Right renal cortex interstitium (tissue), 3 donors: Measurements from ENCODE around the gene BOD1L1. TPM values are rescaled to one million over a fixed set of nuclear protein-coding genes. Genes with fewer than 3 reads are reported as not detected.
A peak's percentile ranks its signal among the peaks of the same experiment; 100 is the strongest.

Experiments used
- DNase-seq, 3 donors: peaks; one replicate each; pipeline ENCODE4 v3.0.0-alpha.2; 2013; ENCODE audit warnings: low read depth in 3 of 3, low spot score in 2 of 3
- polyA plus RNA-seq, 3 donors: library from polyadenylated mRNA; unstranded; fragments of 120-200 nt; gene quantifications; one replicate each; pipeline ENCODE4 v1.2.1, GENCODE V29; 2013; ENCODE audit not compliant: insufficient read length in 3 of 3

Gene BOD1L1
- polyA plus RNA-seq, 3 donors, result 52.3 to 64.0 (median 56.1) TPM

- DNase-seq, result no peak
Measured at GRCh38 chr4:13626492-13627177, 890 bp downstream of the BOD1L1 start.

GRCh38 chr4:13618212-13618806 is 9.2 kb downstream of the BOD1L1 start:
- DNase-seq, result no peak

- DNase-seq, result no peak
Measured at GRCh38 chr4:13617801-13618200, 9.7 kb downstream of the BOD1L1 start.

GRCh38 chr4:13616597-13616996 is 10.9 kb downstream of the BOD1L1 start:
- no peak for DNase-seq

- no peak for DNase-seq
Measured at GRCh38 chr4:13615161-13615560, 12.4 kb downstream of the BOD1L1 start.

GRCh38 chr4:13612569-13612968 is 15.0 kb downstream of the BOD1L1 start:
- no peak for DNase-seq

- no peak for DNase-seq
Measured at GRCh38 chr4:13611283-13611842, 16.2 kb downstream of the BOD1L1 start.

- DNase-seq, result no peak
Measured at GRCh38 chr4:13605330-13605729, 22.2 kb downstream of the BOD1L1 start.

- DNase-seq, result no peak
Measured at GRCh38 chr4:13601848-13602247, 25.7 kb downstream of the BOD1L1 start.

- no peak for DNase-seq
Measured at GRCh38 chr4:13601048-13601447, 26.5 kb downstream of the BOD1L1 start.

- peak in 2 of 3 donors; percentile 8 to 12 for DNase-seq
Measured at GRCh38 chr4:13599159-13599558, 28.4 kb downstream of the BOD1L1 start.

GRCh38 chr4:13597604-13598003 is 29.9 kb downstream of the BOD1L1 start:
- no peak for DNase-seq

- no peak for DNase-seq
Measured at GRCh38 chr4:13597141-13597540, 30.4 kb downstream of the BOD1L1 start.

GRCh38 chr4:13592220-13592619 is 35.3 kb downstream of the BOD1L1 start:
- no peak for DNase-seq

GRCh38 chr4:13590766-13591165 is 36.8 kb downstream of the BOD1L1 start:
- no peak for DNase-seq

- DNase-seq, result no peak
Measured at GRCh38 chr4:13588954-13589353, 38.6 kb downstream of the BOD1L1 start.

- no peak for DNase-seq
Measured at GRCh38 chr4:13584481-13584880, 43.0 kb downstream of the BOD1L1 start.

- no peak for DNase-seq
Measured at GRCh38 chr4:13580036-13580435, 47.5 kb downstream of the BOD1L1 start.

- no peak for DNase-seq
Measured at GRCh38 chr4:13577660-13578059, 49.9 kb downstream of the BOD1L1 start.

GRCh38 chr4:13570916-13571315 is 56.6 kb downstream of the BOD1L1 start:
- no peak for DNase-seq

GRCh38 chr4:13567125-13567524 is 60.4 kb downstream of the BOD1L1 start:
- DNase-seq, result no peak

GRCh38 chr4:13562876-13563275 is 64.6 kb downstream of the BOD1L1 start:
- no peak for DNase-seq
